Thoracic aorta (tissue), 2 donors: ENCODE results near the gene GPR3. TPM values are rescaled to one million over a fixed set of nuclear protein-coding genes. Genes with fewer than 3 reads are reported as not detected.
"Not testable (repeated sequence)": the region's sequence is repeated elsewhere in the genome, so short reads cannot be mapped to it uniquely, and the experiment has no call there.

Experiments
- ATAC-seq: fragments of 150-250 bp; one replicate; pipeline ENCODE4 v1.8.0; 2017; ENCODE audit warnings: low read depth; ENCODE audit not compliant: insufficient number of reproducible peaks, low FRiP score
- DNase-seq: peaks from one replicate; pipeline ENCODE4 v3.0.0-alpha.2; 2020; ENCODE audit warnings: low spot score
- H3K27ac ChIP-seq, 2 donors: fragments of 200-600 bp; sonication (generic); 1 replicate in 1 of 2; 2 replicates in 1 of 2; pipeline ENCODE4 v1.5.1; 2016; ENCODE audit warnings: mild to moderate bottlenecking in 2 of 2, moderate library complexity in 2 of 2
- H3K27me3 ChIP-seq: fragments of 200-600 bp; sonication (generic); replicated peaks from 2 replicates; pipeline ENCODE4 v1.6.0; 2016; ENCODE audit warnings: mild to moderate bottlenecking; ENCODE audit not compliant: insufficient read depth
- H3K36me3 ChIP-seq: fragments of 200-600 bp; sonication (generic); one replicate; pipeline ENCODE4 v1.5.1; 2016
- H3K4me1 ChIP-seq, 2 donors: fragments of 200-600 bp; sonication (generic); 1 replicate in 1 of 2; 2 replicates in 1 of 2; pipeline versions ENCODE4 v1.5.1 to v1.6.0; 2016; ENCODE audit warnings: low read depth in 2 of 2, mild to moderate bottlenecking in 1 of 2; ENCODE audit not compliant: control insufficient read depth in 1 of 2
- H3K4me3 ChIP-seq: fragments of 200-600 bp; sonication (generic); 2 replicates; pipeline ENCODE4 v1.5.1; 2016; ENCODE audit warnings: mild to moderate bottlenecking
- H3K9me3 ChIP-seq: fragments of 200-600 bp; sonication (generic); 2 replicates; pipeline ENCODE4 v1.5.1; 2016
- CTCF ChIP-seq: fragments of 200-600 bp; sonication (generic); IDR thresholded peaks from one replicate; pipeline ENCODE4 v1.5.1; 2019; ENCODE audit warnings: antibody characterized with exemption
- total RNA-seq, 2 donors: library from RNA; depleted of rRNA; stranded (reverse); fragments of >200 nt; gene quantifications; one replicate each; pipeline versions ENCODE4 v1.1.0 to v1.2.3, GENCODE V29; 2016

The GPR3 gene
- total RNA-seq, 2 donors from 2014 or later: not detected

- Histone ChIP-seq H3K36me3 (no peaks in the 10 kb centered on the region), H3K9me3 (no peaks in the 10 kb centered on the region), H3K27me3 (no peaks in the 10 kb centered on the region), H3K4me3 (peak overlapping the region; percentile 59), H3K27ac (peak overlapping the region; percentile 78 to 88), H3K4me1 (peaks cover 54 to 83% of the 10 kb centered on the region in 2 donors)
- no peak for TF ChIP-seq CTCF
- DNase-seq: no peak
- ATAC-seq: no peak
These were observed 36.0 kb downstream of the GPR3 start for GRCh38 chr1:27428316-27429028.

DNA sequence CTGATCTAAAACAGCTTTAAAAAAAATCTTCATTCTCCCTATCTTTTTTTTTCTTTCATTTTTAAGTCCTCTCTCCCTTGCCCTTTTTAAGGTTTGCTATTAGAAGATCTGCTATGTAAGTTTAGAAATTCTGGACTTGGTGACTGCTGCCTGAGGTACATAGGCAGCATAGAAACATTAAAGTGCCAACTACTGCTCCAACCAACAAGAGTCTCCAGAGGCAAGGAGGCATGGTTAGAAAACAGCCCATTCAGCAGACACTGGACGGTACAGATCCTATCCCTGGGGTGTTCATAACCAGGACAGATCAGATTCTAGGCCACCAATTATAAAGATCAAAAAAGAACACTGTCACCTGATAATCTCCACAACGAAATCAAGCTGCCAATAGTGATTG, 36.6 kb downstream of the GPR3 start:
- H3K4me1 ChIP-seq: peaks cover 60 to 83% of the 10 kb centered on the region in 2 donors
- TF ChIP-seq CTCF: no peak
- no peak for ATAC-seq

GRCh38 chr1:27430903-27431600, 38.6 kb downstream of the GPR3 start:
- Histone ChIP-seq H3K4me3 (peak overlapping the region; percentile 32), H3K4me1 (peaks cover 78 to 93% of the 10 kb centered on the region in 2 donors), H3K36me3 (no peaks in the 10 kb centered on the region), H3K27me3 (no peaks in the 10 kb centered on the region), H3K27ac (peak overlapping the region; percentile 78 to 88), H3K9me3 (no peaks in the 10 kb centered on the region)
- DNase-seq (no peak), ATAC-seq (no peak)
- TF ChIP-seq CTCF: no peak

More for the DNA sequence above, 36.6 kb downstream of the GPR3 start:
- H3K9me3 ChIP-seq: no peaks in the 10 kb centered on the region
- DNase-seq: no peak
- H3K27me3 ChIP-seq: no peaks in the 10 kb centered on the region
- H3K4me3 ChIP-seq: peak overlapping the region; percentile 59
- peak overlapping the region; percentile 78 to 88 for H3K27ac ChIP-seq
- no peaks in the 10 kb centered on the region for H3K36me3 ChIP-seq

- DNase-seq: no peak
- Histone ChIP-seq H3K9me3 (no peaks in the 10 kb centered on the region), H3K27me3 (no peaks in the 10 kb centered on the region), H3K27ac (peak overlapping the region; percentile 78 to 88), H3K36me3 (no peaks in the 10 kb centered on the region), H3K4me1 (peaks cover 80 to 93% of the 10 kb centered on the region in 2 donors), H3K4me3 (peak overlapping the region; percentile 32)
- no peak for ATAC-seq
- no peak for TF ChIP-seq CTCF
These were observed 39.1 kb downstream of the GPR3 start for GRCh38 chr1:27431601-27431940.

DNA sequence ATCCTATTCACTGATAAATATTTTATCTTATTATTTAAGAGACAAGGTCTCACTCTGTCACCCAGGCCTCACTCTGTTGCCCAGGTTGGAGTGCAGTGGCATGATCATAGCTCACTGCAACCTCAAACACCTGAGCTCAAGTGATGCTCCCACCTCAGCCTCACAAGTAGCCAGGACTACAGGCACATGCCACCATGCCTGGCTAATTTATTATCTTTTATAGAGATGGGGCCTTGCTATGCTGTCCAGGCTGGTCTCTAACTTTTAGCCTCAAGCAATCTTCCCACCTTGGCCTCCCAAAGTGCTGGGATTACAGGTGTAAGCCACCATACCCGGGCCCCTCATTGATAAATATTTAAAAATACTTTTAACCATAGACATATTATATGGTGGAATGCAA, 40.3 kb downstream of the GPR3 start:
- DNase-seq, H3K9me3 ChIP-seq, H3K36me3 ChIP-seq, ATAC-seq, H3K4me3 ChIP-seq, H3K27me3 ChIP-seq: not testable (repeated sequence)
- H3K27ac ChIP-seq: peak overlapping the region; percentile 24 to 80
- peaks cover 80 to 93% of the 10 kb centered on the region in 2 donors for H3K4me1 ChIP-seq
